H9 (cell line): ENCODE data around the gene TMEM163. TPM values are rescaled to one million over a fixed set of nuclear protein-coding genes. Genes with fewer than 3 reads are reported as not detected.

ENCODE experiments used
- DNase-seq: peaks from one replicate; pipeline ENCODE4 v3.0.0-alpha.2; 2017
- H2AFZ ChIP-seq: one replicate; pipeline ENCODE4 v1.6.1; 2013; ENCODE audit warnings: mild to moderate bottlenecking, low read length, control low read depth, moderate library complexity
- H2AK5ac ChIP-seq: 2 replicates; pipeline ENCODE4 v1.6.1; 2013; ENCODE audit warnings: low read length, control low read depth, mixed read lengths; ENCODE audit not compliant: insufficient read length
- H2BK120ac ChIP-seq: one replicate; pipeline ENCODE4 v1.6.1; 2013; ENCODE audit warnings: low read depth, mild to moderate bottlenecking, low read length, control low read depth, inconsistent platforms; ENCODE audit not compliant: poor library complexity, severe bottlenecking
- H2BK12ac ChIP-seq: 2 replicates; pipeline ENCODE4 v1.6.1; 2013; ENCODE audit warnings: low read length, control low read depth, mixed read lengths, low read depth; ENCODE audit not compliant: insufficient read length
- H2BK15ac ChIP-seq: 2 replicates; pipeline ENCODE4 v1.6.1; 2013; ENCODE audit warnings: low read depth, low read length, control low read depth
- H2BK20ac ChIP-seq: one replicate; pipeline ENCODE4 v1.6.1; 2013; ENCODE audit warnings: low read depth, mild to moderate bottlenecking, low read length, control low read depth, inconsistent platforms; ENCODE audit not compliant: poor library complexity, severe bottlenecking
- H2BK5ac ChIP-seq: 2 replicates; pipeline ENCODE4 v1.6.1; 2013; ENCODE audit warnings: low read length, control low read depth, mixed read lengths; ENCODE audit not compliant: insufficient read length
- H3K14ac ChIP-seq: 2 replicates; pipeline ENCODE4 v1.6.1; 2013; ENCODE audit warnings: low read length, control low read depth; ENCODE audit not compliant: insufficient read depth
- H3K18ac ChIP-seq: 2 replicates; pipeline ENCODE4 v1.6.1; 2013; ENCODE audit warnings: low read depth, mild to moderate bottlenecking, mixed read lengths, low read length, control low read depth; ENCODE audit not compliant: insufficient read length
- H3K23ac ChIP-seq: 2 replicates; pipeline ENCODE4 v1.6.1; 2013; ENCODE audit warnings: low read length, control low read depth, mixed read lengths, low read depth; ENCODE audit not compliant: insufficient read length
- H3K23me2 ChIP-seq: 2 replicates; pipeline ENCODE4 v1.6.1; 2013; ENCODE audit warnings: low read depth, mild to moderate bottlenecking, mixed read lengths, low read length, control low read depth; ENCODE audit not compliant: insufficient read length, poor library complexity, severe bottlenecking
- H3K27ac ChIP-seq: 2 replicates; pipeline ENCODE4 v1.5.1; 2013; ENCODE audit warnings: low read length, control low read depth, mixed read lengths, low read depth; ENCODE audit not compliant: insufficient read length
- H3K27me3 ChIP-seq: 2 replicates; pipeline ENCODE4 v1.6.1; 2013; ENCODE audit warnings: low read length, control low read depth, inconsistent platforms; ENCODE audit not compliant: insufficient read depth
- H3K4ac ChIP-seq: 2 replicates; pipeline ENCODE4 v1.6.1; 2013; ENCODE audit warnings: low read depth, mild to moderate bottlenecking, control low read depth, inconsistent platforms, low read length, moderate library complexity
- H3K4me1 ChIP-seq: 2 replicates; pipeline ENCODE4 v1.6.1; 2013; ENCODE audit warnings: low read length, control low read depth, inconsistent platforms; ENCODE audit not compliant: insufficient read depth
- H3K4me2 ChIP-seq: 2 replicates; pipeline ENCODE4 v1.6.1; 2013; ENCODE audit warnings: low read length, control low read depth, mixed read lengths; ENCODE audit not compliant: insufficient read length, insufficient read depth
- H3K56ac ChIP-seq: 2 replicates; pipeline ENCODE4 v1.6.1; 2013; ENCODE audit warnings: low read depth, mild to moderate bottlenecking, mixed read lengths, low read length, control low read depth; ENCODE audit not compliant: insufficient read length
- H3K79me1 ChIP-seq: 2 replicates; pipeline ENCODE4 v1.6.1; 2013; ENCODE audit warnings: low read depth, mild to moderate bottlenecking, moderate library complexity, low read length, control low read depth, inconsistent platforms; ENCODE audit not compliant: insufficient read depth, poor library complexity, severe bottlenecking
- H3K79me2 ChIP-seq: 2 replicates; pipeline ENCODE4 v1.6.1; 2013; ENCODE audit warnings: low read length, control low read depth, inconsistent platforms; ENCODE audit not compliant: insufficient read depth
- H3K9ac ChIP-seq: 2 replicates; pipeline ENCODE4 v1.6.1; 2013; ENCODE audit warnings: low read length, control low read depth, mixed read lengths; ENCODE audit not compliant: insufficient read length; ENCODE audit errors: extremely low read depth
- H3K9me3 ChIP-seq: one replicate; pipeline ENCODE4 v1.6.1; 2013; ENCODE audit warnings: low read depth, low read length, inconsistent platforms; ENCODE audit not compliant: control insufficient read depth
- H3T11ph ChIP-seq: one replicate; pipeline ENCODE4 v1.6.1; 2013; ENCODE audit warnings: mild to moderate bottlenecking, low read length, control low read depth, inconsistent platforms
- H4K20me1 ChIP-seq: one replicate; pipeline ENCODE4 v1.6.1; 2013; ENCODE audit not compliant: control insufficient read depth, insufficient read length, insufficient read depth
- H4K5ac ChIP-seq: 2 replicates; pipeline ENCODE4 v1.6.1; 2013; ENCODE audit warnings: low read depth, mild to moderate bottlenecking, mixed read lengths, low read length, control low read depth; ENCODE audit not compliant: insufficient read length
- H4K8ac ChIP-seq: replicated peaks from 2 replicates; pipeline ENCODE4 v1.6.1; 2013; ENCODE audit warnings: low read length, control low read depth, mixed read lengths, low read depth; ENCODE audit not compliant: insufficient read length
- H4K91ac ChIP-seq: 2 replicates; pipeline ENCODE4 v1.6.1; 2013; ENCODE audit warnings: low read depth, mild to moderate bottlenecking, moderate library complexity, mixed read lengths, low read length, control low read depth; ENCODE audit not compliant: insufficient read length
- H3K27ac Mint-ChIP-seq, 3 experiments: 2 replicates in 2 of 3; 3 replicates in 1 of 3; pipeline ENCODE4 v1.8.0; 2020 to 2021; ENCODE audit warnings: mixed read lengths in 3 of 3, mild to moderate bottlenecking in 1 of 3, moderate library complexity in 1 of 3
- H3K27me3 Mint-ChIP-seq: 2 replicates; pipeline ENCODE4 v1.8.0; 2021; ENCODE audit warnings: low read depth, mild to moderate bottlenecking, moderate library complexity, mixed read lengths
- H3K36me3 Mint-ChIP-seq, 3 experiments: 2 replicates in 2 of 3; 3 replicates in 1 of 3; pipeline ENCODE4 v1.8.0; 2020 to 2021; ENCODE audit warnings: low read depth in 3 of 3, mixed read lengths in 3 of 3; ENCODE audit not compliant: insufficient read depth in 1 of 3
- H3K4me1 Mint-ChIP-seq, 2 experiments: 2 replicates each; pipeline ENCODE4 v1.8.0; 2020; ENCODE audit warnings: mixed read lengths in 2 of 2
- H3K4me3 Mint-ChIP-seq, 2 experiments: 2 replicates in 1 of 2; 3 replicates in 1 of 2; pipeline ENCODE4 v1.8.0; 2020 to 2021; ENCODE audit warnings: mild to moderate bottlenecking in 2 of 2, mixed read lengths in 2 of 2, moderate library complexity in 1 of 2
- H3K9me3 Mint-ChIP-seq, 2 experiments: 2 replicates in 1 of 2; 3 replicates in 1 of 2; pipeline ENCODE4 v1.8.0; 2020; ENCODE audit warnings: mild to moderate bottlenecking in 2 of 2, mixed read lengths in 2 of 2, moderate library complexity in 1 of 2
- CTCF ChIP-seq: fragments of 200-600 bp; sonication (generic); conservative IDR thresholded peaks from 3 replicates; pipeline ENCODE4 v1.8.0; 2021; ENCODE audit warnings: antibody characterized with exemption, mild to moderate bottlenecking
- WGBS: extraction: QIAGEN DNeasy Blood & Tissue Kit; methylation state at CpG from one replicate; pipeline ENCODE4 v1.1.7; 2013; ENCODE audit warnings: missing lambda C conversion rate, low lambda C conversion rate, mixed read lengths; ENCODE audit not compliant: insufficient read length; ENCODE audit errors: extremely low coverage; 5-methylcytosine and 5-hydroxymethylcytosine counted together
- total RNA-seq: library from RNA; stranded (reverse); gene quantifications from 2 replicates; pipeline ENCODE4 v1.2.1, GENCODE V29; 2021

Gene TMEM163
- total RNA-seq, 1 experiment from 2014 or later = 0.39 TPM

DNA sequence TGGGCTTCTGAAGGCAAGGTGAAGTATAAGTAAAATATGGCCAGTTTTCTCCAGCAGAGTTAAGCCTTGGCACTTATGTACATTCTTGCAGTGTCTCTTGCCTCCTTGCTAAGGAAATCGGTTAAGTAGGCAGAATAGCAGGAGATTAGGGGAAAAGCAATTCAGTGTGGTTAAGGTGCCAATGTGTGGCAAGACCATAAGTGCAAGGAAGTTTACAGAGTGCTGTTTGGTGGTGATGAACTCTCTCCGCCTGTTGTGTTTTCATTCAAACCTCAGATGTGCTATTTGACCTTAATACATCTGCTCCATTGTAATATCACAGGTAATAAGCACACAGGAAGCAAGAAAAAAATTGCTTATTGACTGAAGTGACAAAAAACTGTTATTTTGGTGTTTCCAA, 308.8 kb downstream of the TMEM163 start:
- no peak overlapping the region for H2BK120ac ChIP-seq
- H3K9me3 ChIP-seq = no peaks in the 10 kb centered on the region
- H3K36me3 Mint-ChIP-seq = no peaks in the 10 kb centered on the region; a peak in 1 of 7 replicates
- no peak overlapping the region for H4K5ac ChIP-seq
- no peaks in the 10 kb centered on the region for H3K4me1 ChIP-seq
- no peak overlapping the region for H2BK12ac ChIP-seq
- no peak overlapping the region for H3K56ac ChIP-seq
- H4K91ac ChIP-seq = no peak overlapping the region
- no CpG with 5 or more reads among the region's 2 CpGs for WGBS
- no peak overlapping the region for H2BK15ac ChIP-seq
- H3K27me3 Mint-ChIP-seq = no peaks in the 10 kb centered on the region; the same call in 1 of the 2 replicates
- no peak overlapping the region for H3K27ac Mint-ChIP-seq
- H2BK20ac ChIP-seq = no peak overlapping the region
- H4K20me1 ChIP-seq = no peaks in the 10 kb centered on the region
- H3K23ac ChIP-seq = no peak overlapping the region
- no peaks in the 10 kb centered on the region for H3K79me1 ChIP-seq
- no peak for DNase-seq
- H3T11ph ChIP-seq = no peak overlapping the region
- H3K4ac ChIP-seq = no peak overlapping the region
- no peak overlapping the region for H2AFZ ChIP-seq
- H3K23me2 ChIP-seq = no peaks in the 10 kb centered on the region
- H3K4me2 ChIP-seq = no peak overlapping the region
- H3K9me3 Mint-ChIP-seq = no peaks in the 10 kb centered on the region
- H3K4me3 Mint-ChIP-seq = no peak overlapping the region
- no peak for TF ChIP-seq CTCF
- H2AK5ac ChIP-seq = no peak overlapping the region
- H3K27me3 ChIP-seq = no peaks in the 10 kb centered on the region
- no peak overlapping the region for H3K9ac ChIP-seq
- no peak overlapping the region for H2BK5ac ChIP-seq
- H4K8ac ChIP-seq = no peak overlapping the region
- no peak overlapping the region for H3K27ac ChIP-seq
- H3K4me1 Mint-ChIP-seq = peaks cover 11% of the 10 kb centered on the region in 2 experiments
- H3K18ac ChIP-seq = no peak overlapping the region
- no peaks in the 10 kb centered on the region for H3K79me2 ChIP-seq
- H3K14ac ChIP-seq = no peak overlapping the region
